ENCODE results near the gene ACAA1.

DNA sequence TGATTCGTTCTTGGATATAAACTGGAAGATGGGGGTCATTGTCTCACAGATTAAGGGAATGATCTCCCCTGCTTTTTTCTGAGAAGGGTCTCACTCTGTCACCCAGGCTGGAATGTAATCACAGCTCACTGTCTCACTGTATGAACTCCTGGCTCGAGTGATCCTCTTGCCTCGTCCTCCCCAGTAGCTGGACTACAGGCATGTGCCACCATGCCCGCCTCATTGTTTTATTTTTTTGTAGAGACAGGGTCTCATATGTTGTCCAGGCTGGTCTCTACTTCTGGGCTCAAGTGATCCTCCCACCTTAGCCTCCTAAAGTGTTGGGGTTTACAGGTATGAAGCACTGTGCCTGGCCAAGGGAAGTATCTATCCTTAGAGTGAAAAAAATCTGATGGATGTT lies 33.8 kb upstream of the ACAA1 start:
- TF ChIP-seq EZH2 (IDR thresholded peaks at IDR 0.05; ENCODE audit: low read depth): no peak
- TF ChIP-seq, protein P1, sequence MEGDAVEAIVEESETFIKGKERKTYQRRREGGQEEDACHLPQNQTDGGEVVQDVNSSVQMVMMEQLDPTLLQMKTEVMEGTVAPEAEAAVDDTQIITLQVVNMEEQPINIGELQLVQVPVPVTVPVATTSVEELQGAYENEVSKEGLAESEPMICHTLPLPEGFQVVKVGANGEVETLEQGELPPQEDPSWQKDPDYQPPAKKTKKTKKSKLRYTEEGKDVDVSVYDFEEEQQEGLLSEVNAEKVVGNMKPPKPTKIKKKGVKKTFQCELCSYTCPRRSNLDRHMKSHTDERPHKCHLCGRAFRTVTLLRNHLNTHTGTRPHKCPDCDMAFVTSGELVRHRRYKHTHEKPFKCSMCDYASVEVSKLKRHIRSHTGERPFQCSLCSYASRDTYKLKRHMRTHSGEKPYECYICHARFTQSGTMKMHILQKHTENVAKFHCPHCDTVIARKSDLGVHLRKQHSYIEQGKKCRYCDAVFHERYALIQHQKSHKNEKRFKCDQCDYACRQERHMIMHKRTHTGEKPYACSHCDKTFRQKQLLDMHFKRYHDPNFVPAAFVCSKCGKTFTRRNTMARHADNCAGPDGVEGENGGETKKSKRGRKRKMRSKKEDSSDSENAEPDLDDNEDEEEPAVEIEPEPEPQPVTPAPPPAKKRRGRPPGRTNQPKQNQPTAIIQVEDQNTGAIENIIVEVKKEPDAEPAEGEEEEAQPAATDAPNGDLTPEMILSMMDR (conservative IDR thresholded peaks at IDR 0.05): no peak
